ENCODE data around the gene PRSS27.

PRSS27 gene

GRCh38 chr16:2745116-2745890 lies 25.3 kb upstream of the PRSS27 start:
- Histone ChIP-seq H3K9me3 (ENCODE audit: low read length) (no peaks in the 10 kb centered on the region), H2AFZ (ENCODE audit: low read depth, low read length) (no peak overlapping the region), H3K4me1 (ENCODE audit: insufficient read depth, low read length) (no peaks in the 10 kb centered on the region), H3K36me3 (ENCODE audit: insufficient read depth, low read length) (no peaks in the 10 kb centered on the region), H3K4me3 (ENCODE audit: low read length) (no peak overlapping the region), H3K27me3 (ENCODE audit: insufficient read depth, low read length) (no peaks in the 10 kb centered on the region)

- Histone ChIP-seq H3K9me3 (ENCODE audit: low read length) (no peaks in the 10 kb centered on the region), H3K4me1 (ENCODE audit: insufficient read depth, low read length) (peaks cover 2% of the 10 kb centered on the region), H3K4me3 (ENCODE audit: low read length) (no peak overlapping the region), H3K36me3 (ENCODE audit: insufficient read depth, low read length) (no peaks in the 10 kb centered on the region), H2AFZ (ENCODE audit: low read depth, low read length) (no peak overlapping the region), H3K27me3 (ENCODE audit: insufficient read depth, low read length) (no peaks in the 10 kb centered on the region)
Measured at GRCh38 chr16:2744711-2745110, 24.7 kb upstream of the PRSS27 start.

GRCh38 chr16:2743007-2743810 lies 23.2 kb upstream of the PRSS27 start:
- Histone ChIP-seq H3K9me3 (ENCODE audit: low read length) (no peaks in the 10 kb centered on the region), H3K4me3 (ENCODE audit: low read length) (no peak overlapping the region), H3K36me3 (ENCODE audit: insufficient read depth, low read length) (no peaks in the 10 kb centered on the region), H2AFZ (ENCODE audit: low read depth, low read length) (no peak overlapping the region), H3K4me1 (ENCODE audit: insufficient read depth, low read length) (peaks cover 4% of the 10 kb centered on the region), H3K27me3 (ENCODE audit: insufficient read depth, low read length) (no peaks in the 10 kb centered on the region)

GRCh38 chr16:2742323-2743006 lies 22.4 kb upstream of the PRSS27 start:
- Histone ChIP-seq H3K36me3 (ENCODE audit: insufficient read depth, low read length) (no peaks in the 10 kb centered on the region), H3K9me3 (ENCODE audit: low read length) (no peaks in the 10 kb centered on the region), H2AFZ (ENCODE audit: low read depth, low read length) (no peak overlapping the region), H3K4me1 (ENCODE audit: insufficient read depth, low read length) (peaks cover 4% of the 10 kb centered on the region), H3K4me3 (ENCODE audit: low read length) (no peak overlapping the region), H3K27me3 (ENCODE audit: insufficient read depth, low read length) (no peaks in the 10 kb centered on the region)

DNA sequence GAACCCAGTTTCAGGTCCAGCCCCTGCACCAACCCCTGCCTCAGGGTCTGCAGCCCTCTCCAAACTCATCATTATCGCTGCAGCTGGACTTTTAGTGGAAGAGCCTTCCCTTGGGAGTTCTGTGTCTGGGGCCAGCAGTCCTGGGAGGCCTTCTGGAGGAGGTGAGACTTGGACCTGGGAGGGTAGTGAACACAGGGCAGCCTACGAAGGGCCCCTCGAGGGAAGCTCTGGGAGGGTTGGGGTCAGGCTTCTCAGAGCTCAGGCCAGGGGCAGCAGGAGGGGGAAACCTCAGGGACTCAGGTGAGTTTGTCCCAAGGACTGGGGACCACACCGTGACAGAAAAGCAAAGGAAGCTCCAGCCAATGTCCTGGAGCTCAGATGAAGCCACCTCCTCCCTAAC lies 21.1 kb upstream of the PRSS27 start:
- Histone ChIP-seq H3K4me3 (ENCODE audit: low read length) (no peak overlapping the region), H3K27me3 (ENCODE audit: insufficient read depth, low read length) (no peaks in the 10 kb centered on the region), H3K9me3 (ENCODE audit: low read length) (no peaks in the 10 kb centered on the region), H3K4me1 (ENCODE audit: insufficient read depth, low read length) (peaks cover 4% of the 10 kb centered on the region), H3K36me3 (ENCODE audit: insufficient read depth, low read length) (no peaks in the 10 kb centered on the region), H2AFZ (ENCODE audit: low read depth, low read length) (no peak overlapping the region)

GRCh38 chr16:2740476-2740875 lies 20.5 kb upstream of the PRSS27 start:
- H3K36me3 ChIP-seq (ENCODE audit: insufficient read depth, low read length) = no peaks in the 10 kb centered on the region
- H3K4me1 ChIP-seq (ENCODE audit: insufficient read depth, low read length) = peaks cover 4% of the 10 kb centered on the region
- no peak overlapping the region for H3K4me3 ChIP-seq (ENCODE audit: low read length)
- H3K27me3 ChIP-seq (ENCODE audit: insufficient read depth, low read length) = no peaks in the 10 kb centered on the region
- no peak overlapping the region for H2AFZ ChIP-seq (ENCODE audit: low read depth, low read length)
- H3K9me3 ChIP-seq (ENCODE audit: low read length) = no peaks in the 10 kb centered on the region

DNA sequence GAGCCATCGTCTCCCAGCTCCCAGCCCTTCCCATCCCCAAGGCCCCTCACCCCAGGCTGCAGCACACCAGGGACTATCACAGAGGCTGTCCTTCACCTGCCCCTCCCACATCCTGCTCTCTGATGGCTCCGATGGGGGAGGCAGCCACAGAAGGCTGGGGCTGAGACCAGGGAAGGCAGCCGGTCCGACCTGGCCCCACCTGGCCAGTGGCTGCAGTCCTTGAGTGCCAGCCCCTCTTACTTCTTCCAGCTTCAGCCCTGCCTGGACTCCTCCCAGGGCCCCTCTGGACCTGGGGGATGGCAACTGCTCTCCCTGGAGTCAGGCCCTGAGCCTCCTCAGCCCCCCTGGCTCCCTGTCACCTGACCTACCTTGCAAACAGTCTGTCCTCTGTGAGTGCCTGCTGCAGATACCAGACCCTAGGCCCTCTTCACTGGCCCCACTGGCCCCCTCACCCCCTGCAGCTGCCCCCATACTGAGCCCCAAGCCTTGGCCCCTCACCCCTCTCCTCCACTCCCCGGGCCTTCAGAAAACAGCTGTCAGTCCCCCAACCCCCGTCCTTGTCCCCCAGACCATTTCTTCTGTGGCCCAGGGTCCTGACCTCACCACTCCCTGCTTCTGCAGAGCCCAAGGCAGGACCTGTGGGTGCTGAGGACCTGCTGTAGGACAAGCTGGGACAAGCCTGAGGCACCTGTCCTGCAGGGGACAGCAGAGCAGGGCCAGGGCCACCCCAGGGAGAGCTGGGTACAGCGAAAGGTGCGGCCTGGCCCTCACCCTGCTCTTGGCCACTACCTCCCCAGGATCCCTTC lies 19.8 kb upstream of the PRSS27 start:
- Histone ChIP-seq H3K9me3 (ENCODE audit: low read length) (no peaks in the 10 kb centered on the region), H3K4me3 (ENCODE audit: low read length) (no peak overlapping the region), H3K4me1 (ENCODE audit: insufficient read depth, low read length) (peaks cover 4% of the 10 kb centered on the region), H2AFZ (ENCODE audit: low read depth, low read length) (no peak overlapping the region), H3K27me3 (ENCODE audit: insufficient read depth, low read length) (no peaks in the 10 kb centered on the region), H3K36me3 (ENCODE audit: insufficient read depth, low read length) (no peaks in the 10 kb centered on the region)

GRCh38 chr16:2738615-2739014 lies 18.6 kb upstream of the PRSS27 start:
- H3K9me3 ChIP-seq (ENCODE audit: low read length) = no peaks in the 10 kb centered on the region
- no peak overlapping the region for H2AFZ ChIP-seq (ENCODE audit: low read depth, low read length)
- H3K27me3 ChIP-seq (ENCODE audit: insufficient read depth, low read length) = no peaks in the 10 kb centered on the region
- no peaks in the 10 kb centered on the region for H3K36me3 ChIP-seq (ENCODE audit: insufficient read depth, low read length)
- H3K4me3 ChIP-seq (ENCODE audit: low read length) = no peak overlapping the region
- H3K4me1 ChIP-seq (ENCODE audit: insufficient read depth, low read length) = peaks cover 4% of the 10 kb centered on the region

DNA sequence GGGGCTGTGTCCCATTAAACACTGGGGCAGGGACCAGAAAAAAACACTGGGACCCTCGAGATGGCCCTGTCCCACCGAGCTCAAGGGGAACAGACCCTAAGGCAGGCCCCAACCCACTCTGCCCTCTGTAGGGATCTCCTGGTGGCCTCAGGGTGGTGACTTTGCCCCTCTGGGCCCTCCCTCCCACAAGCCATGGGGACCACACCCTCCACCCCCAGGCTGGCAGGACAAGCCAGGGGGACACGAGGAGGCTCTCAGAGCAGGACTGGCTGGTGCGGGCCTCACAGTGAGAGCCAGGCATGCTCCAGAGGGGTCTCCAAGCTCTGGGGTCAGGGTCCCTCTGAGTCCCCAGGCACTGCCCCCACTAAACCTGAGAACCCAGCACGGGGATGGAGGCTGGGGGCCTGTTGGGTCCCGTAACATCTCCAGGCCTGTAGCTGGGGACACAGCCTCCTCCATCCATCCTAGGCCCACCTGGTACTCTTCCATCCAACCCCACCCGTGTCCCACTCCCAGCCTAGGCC lies 17.9 kb upstream of the PRSS27 start:
- H3K27me3 ChIP-seq (ENCODE audit: insufficient read depth, low read length) = no peaks in the 10 kb centered on the region
- H3K9me3 ChIP-seq (ENCODE audit: low read length) = no peaks in the 10 kb centered on the region
- no peak overlapping the region for H2AFZ ChIP-seq (ENCODE audit: low read depth, low read length)

DNA sequence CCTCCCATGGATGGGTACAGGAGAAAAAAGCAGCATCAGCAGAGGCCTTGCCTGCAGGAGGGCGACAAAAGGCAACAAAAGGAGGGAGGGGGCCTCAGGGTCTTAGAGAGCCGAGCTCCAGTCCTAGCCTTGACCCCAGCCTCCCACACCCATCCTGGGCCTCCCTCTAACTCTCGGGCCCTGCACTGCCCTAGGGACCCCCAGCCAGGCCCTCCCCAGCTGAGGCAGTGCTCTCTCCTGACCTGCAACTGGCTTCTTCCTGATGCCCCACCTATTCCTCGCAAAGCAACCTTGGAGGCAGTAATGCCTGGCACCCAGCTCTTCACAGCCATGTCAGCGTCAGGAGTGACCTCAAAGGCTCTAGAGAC lies 17.2 kb upstream of the PRSS27 start:
- Histone ChIP-seq H3K36me3 (ENCODE audit: insufficient read depth, low read length) (no peaks in the 10 kb centered on the region), H3K4me1 (ENCODE audit: insufficient read depth, low read length) (peaks cover 4% of the 10 kb centered on the region), H2AFZ (ENCODE audit: low read depth, low read length) (no peak overlapping the region), H3K9me3 (ENCODE audit: low read length) (no peaks in the 10 kb centered on the region), H3K27me3 (ENCODE audit: insufficient read depth, low read length) (no peaks in the 10 kb centered on the region), H3K4me3 (ENCODE audit: low read length) (no peak overlapping the region)

More for the DNA sequence above, 17.9 kb upstream of the PRSS27 start:
- Histone ChIP-seq H3K4me3 (ENCODE audit: low read length) (no peak overlapping the region), H3K36me3 (ENCODE audit: insufficient read depth, low read length) (no peaks in the 10 kb centered on the region), H3K4me1 (ENCODE audit: insufficient read depth, low read length) (peaks cover 4% of the 10 kb centered on the region)

GRCh38 chr16:2736476-2737237 lies 16.6 kb upstream of the PRSS27 start:
- Histone ChIP-seq H3K27me3 (ENCODE audit: insufficient read depth, low read length) (no peaks in the 10 kb centered on the region), H2AFZ (ENCODE audit: low read depth, low read length) (no peak overlapping the region), H3K36me3 (ENCODE audit: insufficient read depth, low read length) (no peaks in the 10 kb centered on the region), H3K4me1 (ENCODE audit: insufficient read depth, low read length) (peaks cover 4% of the 10 kb centered on the region), H3K9me3 (ENCODE audit: low read length) (no peaks in the 10 kb centered on the region), H3K4me3 (ENCODE audit: low read length) (no peak overlapping the region)

All from neuron (in vitro differentiated cells).